Measurements from ENCODE around the gene DVL2.

Gene DVL2

GRCh38 chr17:7222972-7223292 lies 11.4 kb downstream of the DVL2 start:
- DNase-seq (ENCODE audit: low read depth in 1 of 2, low spot score in 1 of 2): no peak
- Histone ChIP-seq H3K27ac (replicated peaks) (no peak overlapping the region), H3K4me3 (replicated peaks; ENCODE audit: insufficient read depth, low read length) (no peak overlapping the region), H3K27me3 (ENCODE audit: insufficient read depth, poor library complexity, severe bottlenecking) (no peaks in the 10 kb centered on the region)
- no peak for TF ChIP-seq CTCF (IDR thresholded peaks at IDR 0.05; ENCODE audit: insufficient read depth, low read length)
- TF ChIP-seq REST (IDR thresholded peaks at IDR 0.05; ENCODE audit: insufficient replicate concordance, low read depth): no peak
- TF ChIP-seq GABPA (IDR thresholded peaks at IDR 0.05; ENCODE audit: low read depth): no peak
- no peak for TF ChIP-seq SPI1 (IDR thresholded peaks at IDR 0.05; ENCODE audit: borderline replicate concordance, low read depth)
- TF ChIP-seq POLR2AphosphoS5 (IDR thresholded peaks at IDR 0.05; ENCODE audit: low read depth): no peak

GRCh38 chr17:7222093-7222971 lies 12.0 kb downstream of the DVL2 start:
- no peak overlapping the region for H3K27ac ChIP-seq (replicated peaks)
- H3K27me3 ChIP-seq (ENCODE audit: insufficient read depth, poor library complexity, severe bottlenecking): no peaks in the 10 kb centered on the region
- DNase-seq (ENCODE audit: low read depth in 1 of 2, low spot score in 1 of 2): no peak
- no peak overlapping the region for H3K4me3 ChIP-seq (replicated peaks; ENCODE audit: insufficient read depth, low read length)
- TF ChIP-seq POLR2AphosphoS5 (IDR thresholded peaks at IDR 0.05; ENCODE audit: low read depth) (peak; percentile 26; the same call in 1 of the 2 replicates), GABPA (IDR thresholded peaks at IDR 0.05; ENCODE audit: low read depth) (no peak)

GRCh38 chr17:7221278-7222092 lies 12.8 kb downstream of the DVL2 start:
- no peak for DNase-seq (ENCODE audit: low read depth in 1 of 2, low spot score in 1 of 2)
- no peak overlapping the region for H3K4me3 ChIP-seq (replicated peaks; ENCODE audit: insufficient read depth, low read length)
- no peak overlapping the region for H3K27ac ChIP-seq (replicated peaks)
- no peaks in the 10 kb centered on the region for H3K27me3 ChIP-seq (ENCODE audit: insufficient read depth, poor library complexity, severe bottlenecking)
- TF ChIP-seq SPI1 (IDR thresholded peaks at IDR 0.05; ENCODE audit: borderline replicate concordance, low read depth): no peak
- no peak for TF ChIP-seq POLR2AphosphoS5 (IDR thresholded peaks at IDR 0.05; ENCODE audit: low read depth)
- no peak for TF ChIP-seq GABPA (IDR thresholded peaks at IDR 0.05; ENCODE audit: low read depth)
- TF ChIP-seq CTCF (IDR thresholded peaks at IDR 0.05; ENCODE audit: insufficient read depth, low read length): no peak

GRCh38 chr17:7220593-7221277 lies 13.6 kb downstream of the DVL2 start:
- peak in 1 of 2 experiments; percentile 61 for DNase-seq (ENCODE audit: low read depth in 1 of 2, low spot score in 1 of 2)
- no peak for TF ChIP-seq REST (IDR thresholded peaks at IDR 0.05; ENCODE audit: insufficient replicate concordance, low read depth)
- TF ChIP-seq CTCF (IDR thresholded peaks at IDR 0.05; ENCODE audit: insufficient read depth, low read length): peak; percentile 17
- H3K27ac ChIP-seq (replicated peaks): peak overlapping the region; percentile 63
- no peaks in the 10 kb centered on the region for H3K27me3 ChIP-seq (ENCODE audit: insufficient read depth, poor library complexity, severe bottlenecking)
- peak overlapping the region; percentile 60 for H3K4me3 ChIP-seq (replicated peaks; ENCODE audit: insufficient read depth, low read length)

Data from HL-60 (cell line).